Measurements from ENCODE around the gene SERPINB6. TPM values are rescaled to one million over a fixed set of nuclear protein-coding genes. Genes with fewer than 3 reads are reported as not detected.

Gene SERPINB6
- total and polyA plus RNA-seq, 9 of the 15 experiments (the other 6 are each of a cell fraction or from before 2014, with no cell fraction given), result 86.6 to 211 (median 143) TPM

- 0 out of 2 replicates have a peak, but pooled peaks have one; percentile 20 for TF ChIP-seq DEAF1 (CRISPR knock-in tag; IDR thresholded peaks at IDR 0.05)
- peak; percentile 19; the same call in 1 of the 2 replicates for TF ChIP-seq NR2C2 (CRISPR knock-in tag; IDR thresholded peaks at IDR 0.05)
- peak; percentile 97 for TF ChIP-seq NR2C2 (tag; IDR thresholded peaks at IDR 0.05)
- TF ChIP-seq MTF1 (CRISPR knock-in tag; IDR thresholded peaks at IDR 0.05; ENCODE audit: borderline replicate concordance), result 0 out of 2 replicates have a peak, but pooled peaks have one; percentile 41
- TF ChIP-seq SMARCE1 (IDR thresholded peaks at IDR 0.05), result peak; percentile 51; the same call in 1 of the 2 replicates
- peak; percentile 60 for TF ChIP-seq POLR2A (conservative IDR thresholded peaks at IDR 0.05)
- TF ChIP-seq HIVEP1 (CRISPR knock-in tag; IDR thresholded peaks at IDR 0.05), result 0 out of 2 replicates have a peak, but pooled peaks have one; percentile 43
- 0 out of 2 replicates have a peak, but pooled peaks have one; percentile 38 for TF ChIP-seq ZNF668 (CRISPR knock-in tag; IDR thresholded peaks at IDR 0.05)
- peak; percentile 51; the same call in 1 of the 2 replicates for TF ChIP-seq ZNF586 (CRISPR knock-in tag; conservative IDR thresholded peaks at IDR 0.05)
- TF ChIP-seq CTBP1 (IDR thresholded peaks at IDR 0.05; ENCODE audit: borderline replicate concordance), result peak; percentile 68
- TF ChIP-seq NCOA4 (IDR thresholded peaks at IDR 0.05; ENCODE audit: partially characterized antibody), result no peak
- TF ChIP-seq RNF2 (IDR thresholded peaks at IDR 0.05), result peak; percentile 32; the same call in 1 of the 2 replicates
These were observed at the start of gene SERPINB6 (continued) for GRCh38 chr6:2971420-2972218.

Measured in K562 (cell line).